OCI-M2 (cell line): ENCODE data around the gene TRAPPC12.

Experiments used
- DNase-seq: peaks from one replicate; lab custom pipeline; 2025; ENCODE audit not compliant: unreplicated experiment; lab: John Stamatoyannopoulos, UW

The TRAPPC12 gene

GRCh38 chr2:3465844-3466481 lies 86.5 kb downstream of the TRAPPC12 start:
- DNase-seq, result no peak

- no peak for DNase-seq
Measured at GRCh38 chr2:3466482-3466863, 87.0 kb downstream of the TRAPPC12 start.

DNA sequence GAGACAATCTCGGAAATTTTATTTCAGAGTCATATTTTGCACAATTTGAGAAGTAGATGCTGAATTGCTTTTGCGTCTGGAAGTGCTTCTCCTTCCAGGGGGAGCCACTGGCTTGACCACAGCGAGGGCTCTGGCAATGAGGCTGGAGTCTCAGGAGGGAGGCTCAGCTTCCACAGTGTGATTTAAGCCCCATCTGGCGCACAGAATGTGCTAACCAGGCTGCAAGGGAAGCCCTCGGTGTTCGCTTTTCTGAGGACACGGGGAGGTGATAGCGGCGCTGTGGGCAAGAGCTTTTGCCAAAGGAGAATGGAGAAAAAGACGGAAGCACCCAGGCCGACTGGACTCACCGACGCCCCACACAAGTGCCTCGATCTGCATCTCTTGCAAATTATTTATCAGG lies 87.5 kb downstream of the TRAPPC12 start:
- DNase-seq, result no peak

DNA sequence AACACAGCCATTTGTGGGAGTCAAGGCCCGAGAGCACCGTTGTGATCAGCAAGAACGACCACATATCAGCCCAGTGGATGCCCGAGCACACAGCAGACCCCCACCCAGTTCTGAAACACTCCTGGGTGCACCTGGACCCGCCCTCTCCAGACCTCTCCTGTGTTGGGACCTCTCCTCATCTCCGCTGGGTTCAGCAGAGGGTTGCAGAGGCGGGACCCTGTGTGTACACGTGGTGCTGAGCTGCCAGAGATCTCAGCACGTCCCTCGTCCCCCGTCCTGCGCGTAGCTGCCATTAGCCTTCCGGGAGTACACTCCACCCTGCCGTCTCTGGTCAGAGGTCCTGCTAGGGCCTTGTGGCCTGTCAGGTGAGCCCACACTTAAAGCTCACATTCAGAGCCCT lies 88.2 kb downstream of the TRAPPC12 start:
- no peak for DNase-seq

- DNase-seq, result no peak
Measured at GRCh38 chr2:3468296-3468988, 88.9 kb downstream of the TRAPPC12 start.

DNA sequence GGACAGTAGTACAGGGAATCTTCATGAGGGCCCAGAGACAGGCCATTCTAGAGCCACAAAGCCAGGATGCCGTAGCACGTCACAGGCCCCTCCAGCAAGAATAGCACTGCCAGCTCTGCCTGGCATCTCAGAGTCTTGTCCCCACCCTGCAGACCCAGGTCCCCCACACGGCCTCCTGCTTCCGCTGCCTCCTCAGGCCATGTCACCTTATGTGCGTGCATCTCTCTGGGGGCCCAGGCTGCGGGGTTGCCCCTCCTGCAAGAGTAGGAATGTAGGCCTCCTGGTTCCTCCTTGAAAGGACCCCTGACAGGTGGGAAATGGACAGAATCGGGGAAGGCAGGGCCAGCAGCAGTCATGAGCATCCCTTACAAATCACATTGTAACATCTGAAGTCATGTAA lies 90.0 kb downstream of the TRAPPC12 start:
- no peak for DNase-seq

DNA sequence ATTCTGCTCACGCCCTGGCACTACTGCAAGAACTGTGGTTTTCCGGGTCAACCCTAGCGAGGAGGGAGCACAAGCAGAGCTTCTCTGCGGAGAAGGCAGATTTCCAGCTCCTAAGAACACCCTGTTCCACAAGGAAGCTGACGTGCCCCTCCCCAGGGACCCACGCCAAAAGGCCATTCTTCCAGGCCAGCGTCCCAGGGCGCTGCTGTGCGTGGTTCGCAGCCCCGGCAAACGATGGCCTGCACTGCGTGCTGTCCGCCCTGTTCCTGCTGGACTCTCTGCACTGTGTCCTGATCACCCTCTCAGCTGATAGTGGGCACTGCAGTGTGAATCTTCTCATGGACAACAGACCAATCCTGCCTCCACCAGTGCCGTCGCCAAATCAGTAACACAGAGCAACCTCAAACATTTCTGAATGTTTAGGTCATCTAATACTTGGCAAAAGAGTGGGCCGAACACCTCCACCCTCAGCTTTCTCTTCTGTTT lies 90.7 kb downstream of the TRAPPC12 start:
- no peak for DNase-seq

DNA sequence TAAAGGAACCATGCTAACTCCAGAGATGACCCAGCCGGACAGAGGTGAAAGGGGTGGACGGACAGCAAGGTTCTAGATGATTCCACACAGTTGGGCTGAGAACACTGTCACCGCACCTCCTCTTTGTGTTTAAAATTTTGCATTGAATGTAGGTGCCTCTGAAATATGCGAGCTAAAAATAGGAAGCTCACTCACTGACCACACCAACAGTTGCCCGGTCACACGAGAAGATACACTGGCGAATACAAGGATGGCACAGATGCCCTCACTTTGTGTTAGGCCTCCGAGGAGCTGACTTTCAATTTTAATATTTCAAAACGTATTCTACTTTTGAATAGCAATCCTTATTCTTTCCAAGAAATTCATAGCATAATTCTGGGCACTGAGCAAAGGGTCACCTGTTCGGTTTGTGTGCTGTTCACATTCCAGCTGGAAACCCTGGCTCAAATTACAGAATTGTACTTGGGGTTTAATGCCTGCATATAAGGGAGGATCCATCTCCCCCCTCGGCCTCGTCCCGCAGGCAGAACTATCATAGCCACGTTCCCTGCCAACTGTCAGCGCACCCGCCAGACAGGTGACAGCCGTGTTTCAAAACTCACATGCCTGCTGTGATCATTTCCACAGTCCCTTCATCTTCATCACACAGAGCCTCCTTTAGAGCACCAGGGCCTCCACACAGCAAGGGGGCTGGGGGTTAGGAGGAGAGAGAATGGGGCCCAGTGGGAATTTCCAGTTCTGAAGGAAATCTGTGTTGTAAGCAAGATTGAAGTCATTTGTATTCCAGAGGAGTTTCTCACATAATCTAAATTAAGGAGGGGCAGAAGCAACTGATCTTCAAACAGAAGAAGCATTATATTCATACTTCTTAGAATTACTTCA lies 91.6 kb downstream of the TRAPPC12 start:
- DNase-seq, result no peak

GRCh38 chr2:3472296-3472695 lies 92.8 kb downstream of the TRAPPC12 start:
- DNase-seq, result no peak

GRCh38 chr2:3472966-3473365 lies 93.5 kb downstream of the TRAPPC12 start:
- DNase-seq, result no peak

DNA sequence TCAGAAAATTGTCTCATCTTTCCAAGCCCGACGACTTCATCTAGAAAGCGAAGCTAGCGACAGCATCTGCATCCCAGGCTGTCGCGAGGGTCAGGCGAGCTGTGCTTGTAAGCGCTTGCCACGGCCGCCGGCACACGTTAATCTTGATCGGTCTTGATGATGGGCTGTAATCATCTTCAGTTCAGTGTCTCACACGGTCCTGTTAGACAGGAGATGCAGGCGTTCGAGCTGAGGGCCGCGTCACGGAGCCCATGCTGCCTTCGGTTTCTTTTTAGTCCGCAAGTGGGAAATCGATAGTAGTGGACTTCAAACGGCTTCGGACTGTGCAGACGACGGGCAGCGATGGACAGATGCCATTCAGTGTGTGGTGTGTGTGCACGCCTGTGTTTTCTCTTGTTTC lies 96.3 kb downstream of the TRAPPC12 start:
- no peak for DNase-seq

GRCh38 chr2:3476321-3476984 lies 97.0 kb downstream of the TRAPPC12 start:
- no peak for DNase-seq

DNA sequence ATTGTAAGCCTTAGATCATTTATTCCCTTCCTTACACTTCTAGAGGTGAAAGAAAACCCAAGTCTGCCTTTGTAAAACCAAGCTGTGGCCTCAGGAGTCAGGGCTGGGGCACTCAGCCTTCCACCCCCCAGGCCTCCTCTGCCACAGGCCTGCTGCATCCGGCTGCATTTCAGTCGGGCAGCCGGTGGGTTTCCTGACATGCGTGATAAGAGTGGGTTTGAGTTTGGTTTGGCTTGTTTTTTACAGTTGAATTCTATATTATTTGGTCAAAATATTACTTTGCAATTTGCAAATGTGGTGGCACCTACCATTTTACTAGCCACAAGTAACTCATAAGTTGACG lies 97.5 kb downstream of the TRAPPC12 start:
- DNase-seq, result no peak

DNA sequence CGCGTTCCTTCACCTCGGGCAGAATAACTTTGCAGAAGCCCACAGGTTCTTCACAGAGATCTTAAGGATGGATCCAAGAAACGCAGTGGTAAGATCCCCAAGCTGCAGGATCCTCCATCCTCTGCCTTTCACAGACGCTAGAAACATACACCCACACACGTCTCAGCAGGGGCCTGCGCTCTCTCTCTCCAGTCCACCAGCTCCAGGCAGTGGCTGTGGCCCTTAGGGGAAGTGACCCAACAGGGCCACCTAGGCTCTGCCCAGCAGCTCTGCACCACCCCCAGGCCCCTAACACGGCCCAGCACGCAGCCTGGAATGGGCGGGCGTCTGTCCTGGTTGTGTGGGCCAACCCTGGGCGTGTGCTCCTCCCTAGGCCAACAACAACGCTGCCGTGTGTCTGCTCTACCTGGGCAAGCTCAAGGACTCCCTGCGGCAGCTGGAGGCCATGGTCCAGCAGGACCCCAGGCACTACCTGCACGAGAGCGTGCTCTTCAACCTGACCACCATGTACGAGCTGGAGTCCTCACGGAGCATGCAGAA lies 99.4 kb downstream of the TRAPPC12 start:
- DNase-seq, result no peak

DNA sequence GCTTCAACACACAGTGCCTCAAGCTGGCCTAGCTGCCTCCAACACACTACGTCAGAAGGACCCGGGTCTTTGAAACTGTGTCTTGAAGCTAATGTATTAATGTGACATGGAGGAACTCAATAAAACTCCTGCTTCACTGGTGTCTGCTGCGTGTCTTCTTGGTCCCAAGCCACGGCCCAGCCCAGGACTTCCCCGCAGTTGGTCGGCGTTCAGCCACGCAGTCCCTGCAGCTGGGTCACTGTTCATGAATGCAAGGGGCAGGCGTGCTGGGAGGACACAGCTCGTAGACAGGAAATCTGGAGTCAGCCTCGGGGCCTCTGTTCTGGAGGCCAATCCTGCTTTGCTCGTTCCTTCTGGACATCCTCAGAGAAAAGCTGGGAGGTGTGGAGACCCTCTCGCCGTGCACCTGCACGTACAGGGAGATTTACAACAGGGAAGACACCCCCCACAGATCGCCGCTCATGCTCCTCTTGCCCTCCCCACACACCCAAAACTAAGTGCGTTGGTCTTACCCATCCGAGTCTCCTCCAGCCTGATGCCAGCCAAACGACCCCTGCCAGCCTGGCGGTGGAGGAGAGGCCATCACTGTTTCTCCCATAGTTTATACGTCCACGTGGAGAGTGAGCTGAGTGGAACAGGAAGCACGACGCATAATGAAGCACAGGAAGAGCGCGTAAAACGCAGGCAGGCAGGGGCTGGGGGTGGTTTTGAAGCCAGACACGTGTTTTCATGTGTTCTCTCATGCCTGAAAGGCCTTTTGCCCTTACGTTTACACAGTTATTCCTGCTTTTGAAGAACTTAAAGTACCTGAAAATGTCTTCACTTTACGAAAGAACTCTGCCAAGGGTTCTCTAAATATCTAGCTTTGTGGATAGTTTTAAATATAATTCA lies 100.2 kb downstream of the TRAPPC12 start:
- DNase-seq, result no peak

- DNase-seq, result no peak
Measured at GRCh38 chr2:3480352-3481010, 101.0 kb downstream of the TRAPPC12 start.

DNA sequence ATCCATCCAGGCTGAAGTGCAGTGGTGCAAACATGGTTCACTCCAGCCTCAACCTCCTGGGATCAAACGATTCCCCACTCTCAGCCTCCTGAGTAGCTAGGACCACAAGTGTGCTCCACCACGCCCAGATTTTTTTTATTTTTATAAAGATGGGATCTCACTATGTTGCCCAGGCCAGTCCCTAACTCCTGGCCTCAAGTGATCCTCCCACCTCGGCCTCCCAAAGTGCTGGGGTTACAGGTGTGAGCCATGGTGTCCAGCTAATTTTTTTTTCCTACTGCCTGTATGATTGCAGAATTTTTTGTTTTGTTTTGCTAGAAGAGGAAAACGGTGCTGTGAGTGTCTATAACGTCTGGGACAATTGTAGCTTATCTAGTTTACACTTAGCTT lies 101.5 kb downstream of the TRAPPC12 start:
- DNase-seq, result no peak

DNA sequence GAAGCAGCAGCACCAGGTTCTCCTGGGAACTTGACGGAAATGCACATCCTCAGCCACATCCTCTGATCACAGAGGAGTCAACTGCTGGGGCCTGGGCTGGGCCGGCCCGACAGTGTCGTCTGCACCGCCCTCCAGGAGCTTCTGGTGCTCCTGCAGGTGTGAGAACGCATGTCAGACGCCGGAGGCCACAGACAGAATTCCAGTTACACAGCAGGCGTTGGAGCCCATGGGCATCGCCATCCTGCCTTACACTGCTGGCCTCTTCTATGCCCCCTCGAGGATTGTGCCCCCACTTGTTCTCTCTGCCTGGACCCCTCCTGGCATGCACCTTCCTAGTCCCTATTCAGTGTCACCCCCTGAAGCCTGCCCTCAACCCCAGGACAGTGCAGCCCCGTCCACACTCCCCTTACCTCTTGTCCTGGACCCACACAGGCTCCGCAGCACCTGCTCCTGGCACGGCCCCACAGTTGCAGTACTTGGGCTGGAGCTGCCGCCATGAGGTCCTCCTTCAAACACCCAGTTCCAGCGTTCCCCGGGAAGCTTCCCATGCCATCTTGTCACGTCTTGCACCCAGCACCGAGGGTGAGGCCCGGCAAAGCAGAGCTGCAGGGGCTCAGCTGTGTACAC lies 102.4 kb downstream of the TRAPPC12 start:
- DNase-seq, result no peak

DNA sequence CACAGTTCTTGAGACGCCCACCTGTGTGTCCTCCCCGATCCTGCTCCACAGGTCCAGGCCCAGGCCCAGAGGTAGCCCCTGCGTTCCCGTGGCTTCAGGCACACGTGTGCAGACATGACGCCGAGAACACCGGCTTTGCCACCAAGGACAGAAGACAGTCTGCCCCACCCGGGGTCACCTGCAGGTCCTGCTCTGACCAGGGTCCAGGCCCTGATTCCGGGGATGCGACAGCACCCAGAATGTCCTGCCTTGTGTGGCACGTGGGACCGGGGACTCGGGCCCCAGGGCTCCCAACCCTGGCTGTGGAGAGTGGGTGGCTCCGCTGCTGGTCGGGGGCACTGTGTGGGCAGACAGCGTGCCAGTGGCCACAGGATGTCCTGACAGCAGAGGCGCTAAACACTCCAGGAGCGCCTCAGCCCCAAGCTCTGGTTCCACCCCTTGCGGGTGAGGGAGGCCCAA lies 102.9 kb downstream of the TRAPPC12 start:
- DNase-seq, result no peak
